Stimulated activated naive CD8-positive, alpha-beta T cell treated with anti-CD3 and anti-CD28 coated beads, Interleukin-15, Interleukin-2, amounts not matched to agents 100 ng/mL and 50 ng/mL, for 24 hours (primary cell): Measurements from ENCODE around the gene ZSCAN5B.
"Not testable (repeated sequence)": the region's sequence is repeated elsewhere in the genome, so short reads cannot be mapped to it uniquely, and the experiment has no call there.

ENCODE experiments used
- H3K27ac Mint-ChIP-seq: one replicate; pipeline ENCODE4 v1.8.0; 2021; ENCODE audit warnings: mild to moderate bottlenecking, mixed read lengths
- H3K27me3 Mint-ChIP-seq: one replicate; pipeline ENCODE4 v1.8.0; 2021; ENCODE audit warnings: mixed read lengths
- H3K36me3 Mint-ChIP-seq: one replicate; pipeline ENCODE4 v1.8.0; 2021; ENCODE audit warnings: low read depth, mixed read lengths
- H3K4me1 Mint-ChIP-seq: one replicate; pipeline ENCODE4 v1.8.0; 2021; ENCODE audit warnings: low read depth, mixed read lengths
- H3K4me3 Mint-ChIP-seq: one replicate; pipeline ENCODE4 v1.8.0; 2021; ENCODE audit warnings: mild to moderate bottlenecking, mixed read lengths
- H3K9me3 Mint-ChIP-seq: one replicate; pipeline ENCODE4 v1.8.0; 2021; ENCODE audit warnings: mixed read lengths

Gene ZSCAN5B

GRCh38 chr19:56197646-56198045 is at the start of gene ZSCAN5B:
Gene ZSCAN5B (minus strand): TSS chr19:56197783. CDS start chr19:56193052, 4,731 bp downstream.
- not testable (repeated sequence) for H3K27ac Mint-ChIP-seq, H3K36me3 Mint-ChIP-seq, H3K4me3 Mint-ChIP-seq, H3K4me1 Mint-ChIP-seq, H3K9me3 Mint-ChIP-seq, H3K27me3 Mint-ChIP-seq

- H3K4me1 Mint-ChIP-seq, H3K4me3 Mint-ChIP-seq, H3K27ac Mint-ChIP-seq, H3K27me3 Mint-ChIP-seq, H3K9me3 Mint-ChIP-seq, H3K36me3 Mint-ChIP-seq: not testable (repeated sequence)
These were observed 48.2 kb upstream of the ZSCAN5B start for GRCh38 chr19:56245764-56246163.

- Mint-ChIP-seq H3K27me3 (no peaks in the 10 kb centered on the region), H3K36me3 (no peaks in the 10 kb centered on the region), H3K4me1 (no peaks in the 10 kb centered on the region), H3K4me3 (no peak overlapping the region), H3K27ac (no peak overlapping the region), H3K9me3 (no peaks in the 10 kb centered on the region)
These were observed 47.6 kb upstream of the ZSCAN5B start for GRCh38 chr19:56245121-56245740.

- Mint-ChIP-seq H3K4me1 (no peaks in the 10 kb centered on the region), H3K27me3 (peaks cover 4% of the 10 kb centered on the region), H3K4me3 (no peak overlapping the region), H3K36me3 (peaks cover 16% of the 10 kb centered on the region), H3K27ac (no peak overlapping the region), H3K9me3 (no peaks in the 10 kb centered on the region)
These were observed 25.9 kb upstream of the ZSCAN5B start for GRCh38 chr19:56223481-56223880.

- no peak overlapping the region for H3K27ac Mint-ChIP-seq
- peaks cover 8% of the 10 kb centered on the region for H3K27me3 Mint-ChIP-seq
- no peaks in the 10 kb centered on the region for H3K9me3 Mint-ChIP-seq
- H3K36me3 Mint-ChIP-seq: peaks cover 16% of the 10 kb centered on the region
- H3K4me1 Mint-ChIP-seq: peaks cover 2% of the 10 kb centered on the region
- no peak overlapping the region for H3K4me3 Mint-ChIP-seq
These were observed 25.3 kb upstream of the ZSCAN5B start for GRCh38 chr19:56222901-56223300.

GRCh38 chr19:56221851-56222250 is 24.3 kb upstream of the ZSCAN5B start:
- Mint-ChIP-seq H3K9me3 (no peaks in the 10 kb centered on the region), H3K4me3 (no peak overlapping the region), H3K4me1 (peaks cover 3% of the 10 kb centered on the region), H3K36me3 (peaks cover 16% of the 10 kb centered on the region), H3K27ac (no peak overlapping the region), H3K27me3 (peaks cover 13% of the 10 kb centered on the region)

- H3K36me3 Mint-ChIP-seq: peaks cover 16% of the 10 kb centered on the region
- H3K9me3 Mint-ChIP-seq, H3K27ac Mint-ChIP-seq: not testable (repeated sequence)
These were observed 23.9 kb upstream of the ZSCAN5B start for GRCh38 chr19:56221442-56221841.

GRCh38 chr19:56218961-56219360 is 21.4 kb upstream of the ZSCAN5B start:
- peaks cover 3% of the 10 kb centered on the region for H3K4me1 Mint-ChIP-seq

More at GRCh38 chr19:56221442-56221841, 23.9 kb upstream of the ZSCAN5B start:
- not testable (repeated sequence) for H3K4me3 Mint-ChIP-seq, H3K4me1 Mint-ChIP-seq
- H3K27me3 Mint-ChIP-seq: peaks cover 16% of the 10 kb centered on the region

GRCh38 chr19:56217039-56217949 is 19.7 kb upstream of the ZSCAN5B start:
- H3K9me3 Mint-ChIP-seq: no peaks in the 10 kb centered on the region
- peaks cover 3% of the 10 kb centered on the region for H3K4me1 Mint-ChIP-seq
- H3K36me3 Mint-ChIP-seq: peaks cover 9% of the 10 kb centered on the region
- H3K4me3 Mint-ChIP-seq: no peak overlapping the region
- H3K27me3 Mint-ChIP-seq: peaks cover 24% of the 10 kb centered on the region
- H3K27ac Mint-ChIP-seq: no peak overlapping the region

More at GRCh38 chr19:56218961-56219360, 21.4 kb upstream of the ZSCAN5B start:
- Mint-ChIP-seq H3K27ac (no peak overlapping the region), H3K36me3 (peaks cover 16% of the 10 kb centered on the region), H3K9me3 (no peaks in the 10 kb centered on the region), H3K27me3 (peaks cover 24% of the 10 kb centered on the region), H3K4me3 (no peak overlapping the region)

GRCh38 chr19:56211718-56212117 is 14.1 kb upstream of the ZSCAN5B start:
- no peaks in the 10 kb centered on the region for H3K36me3 Mint-ChIP-seq
- H3K4me3 Mint-ChIP-seq: no peak overlapping the region
- H3K27ac Mint-ChIP-seq: no peak overlapping the region
- peaks cover 10% of the 10 kb centered on the region for H3K27me3 Mint-ChIP-seq
- no peaks in the 10 kb centered on the region for H3K4me1 Mint-ChIP-seq
- no peaks in the 10 kb centered on the region for H3K9me3 Mint-ChIP-seq

GRCh38 chr19:56210036-56210435 is 12.5 kb upstream of the ZSCAN5B start:
- H3K4me1 Mint-ChIP-seq, H3K4me3 Mint-ChIP-seq, H3K27ac Mint-ChIP-seq, H3K36me3 Mint-ChIP-seq, H3K27me3 Mint-ChIP-seq, H3K9me3 Mint-ChIP-seq: not testable (repeated sequence)

GRCh38 chr19:56209091-56209490 is 11.5 kb upstream of the ZSCAN5B start:
- Mint-ChIP-seq H3K27me3 (peaks cover 5% of the 10 kb centered on the region), H3K36me3 (no peaks in the 10 kb centered on the region), H3K4me1 (no peaks in the 10 kb centered on the region)

GRCh38 chr19:56207581-56207980 is 10.0 kb upstream of the ZSCAN5B start:
- H3K9me3 Mint-ChIP-seq, H3K36me3 Mint-ChIP-seq, H3K4me3 Mint-ChIP-seq, H3K27me3 Mint-ChIP-seq, H3K4me1 Mint-ChIP-seq, H3K27ac Mint-ChIP-seq: not testable (repeated sequence)

More at GRCh38 chr19:56209091-56209490, 11.5 kb upstream of the ZSCAN5B start:
- no peak overlapping the region for H3K4me3 Mint-ChIP-seq
- H3K9me3 Mint-ChIP-seq: no peaks in the 10 kb centered on the region
- no peak overlapping the region for H3K27ac Mint-ChIP-seq

GRCh38 chr19:56201973-56202372 is 4.4 kb upstream of the ZSCAN5B start, which contains the start of gene ZSCAN5C:
Gene ZSCAN5C (plus strand): TSS chr19:56202273. CDS start chr19:56205914, 3,641 bp downstream.
- Mint-ChIP-seq H3K27ac (no peak within 1 kb of the TSS), H3K9me3 (no peaks in the 10 kb centered on the region), H3K36me3 (no peaks in the 10 kb centered on the region), H3K4me1 (no peaks in the 10 kb centered on the region), H3K4me3 (no peak within 1 kb of the TSS), H3K27me3 (peaks cover 5% of the 10 kb centered on the region)

GRCh38 chr19:56199687-56200086 is 2.1 kb upstream of the ZSCAN5B start:
- Mint-ChIP-seq H3K4me3 (no peak overlapping the region), H3K27me3 (no peaks in the 10 kb centered on the region), H3K36me3 (no peaks in the 10 kb centered on the region), H3K4me1 (no peaks in the 10 kb centered on the region), H3K9me3 (no peaks in the 10 kb centered on the region), H3K27ac (no peak overlapping the region)
